Stimulated activated naive CD8-positive, alpha-beta T cell treated with anti-CD3 and anti-CD28 coated beads, Interleukin-15, amount 100 ng/mL, for 72 hours (primary cell): ENCODE measurements around the gene SLC25A34.

Source experiments
- ATAC-seq: fragments of 150-1000 bp; cut with Tn5 transposase; 2 replicates; pipeline ENCODE4 v1.10.0; 2021; ENCODE audit warnings: mild to moderate bottlenecking, moderate library complexity
- DNase-seq, 2 donors: peaks; one replicate each; pipeline ENCODE4 v3.0.0; 2021 to 2022
- H3K27ac Mint-ChIP-seq, 2 donors: one replicate each; pipeline ENCODE4 v1.8.0; 2022; ENCODE audit warnings: mild to moderate bottlenecking in 2 of 2, mixed read lengths in 2 of 2, moderate library complexity in 2 of 2
- H3K27me3 Mint-ChIP-seq: one replicate; pipeline ENCODE4 v1.8.0; 2022; ENCODE audit warnings: mixed read lengths
- H3K4me1 Mint-ChIP-seq: one replicate; pipeline ENCODE4 v1.8.0; 2022; ENCODE audit warnings: mild to moderate bottlenecking, mixed read lengths
- H3K4me3 Mint-ChIP-seq, 2 donors: one replicate each; pipeline ENCODE4 v1.8.0; 2022; ENCODE audit warnings: mild to moderate bottlenecking in 2 of 2, mixed read lengths in 2 of 2, moderate library complexity in 1 of 2
- H3K9me3 Mint-ChIP-seq, 2 donors: one replicate each; pipeline ENCODE4 v1.8.0; 2022; ENCODE audit warnings: mixed read lengths in 2 of 2

SLC25A34 gene

DNA sequence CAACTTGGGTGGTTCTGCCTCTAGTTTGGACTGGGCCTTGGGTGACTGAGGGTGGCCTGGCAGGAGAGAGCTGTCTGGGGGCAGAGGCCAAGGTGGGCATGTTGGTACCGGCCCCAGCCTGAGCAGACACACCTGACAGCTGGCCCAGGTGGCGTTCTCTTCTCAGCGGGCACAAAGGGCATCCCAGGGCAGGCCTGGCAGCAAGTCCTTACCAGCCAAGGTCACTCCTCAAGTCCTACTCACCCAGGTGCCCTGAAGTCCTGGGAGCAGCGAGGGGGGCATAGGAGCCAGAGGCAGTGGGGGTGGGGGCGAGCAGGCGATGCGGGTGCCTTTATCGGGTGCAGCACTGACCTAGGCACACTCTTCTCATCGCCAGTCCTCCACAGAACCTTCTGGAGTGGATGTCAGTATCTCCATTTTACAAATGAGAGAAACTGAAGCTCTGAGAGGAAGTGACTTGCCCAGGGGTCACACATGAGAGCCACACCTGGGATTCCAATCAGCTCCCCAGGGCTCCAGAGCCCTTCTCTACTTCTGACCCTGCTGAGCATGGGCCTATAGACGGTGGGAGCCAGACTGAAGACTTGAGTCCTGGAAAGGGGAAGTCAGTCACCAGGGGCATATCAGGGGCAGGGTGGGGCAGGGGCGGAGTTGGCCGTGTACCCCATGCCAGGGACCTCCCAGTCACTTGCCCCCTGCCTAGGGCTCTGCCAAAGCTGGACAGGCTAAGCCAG lies 587 bp upstream of the SLC25A34 start:
- peak overlapping the region; percentile 25 to 67 for H3K27ac Mint-ChIP-seq
- H3K4me3 Mint-ChIP-seq: no peak overlapping the region
- no peaks in the 10 kb centered on the region for H3K9me3 Mint-ChIP-seq
- ATAC-seq: no peak
- no peaks in the 10 kb centered on the region for H3K27me3 Mint-ChIP-seq
- H3K4me1 Mint-ChIP-seq: no peaks in the 10 kb centered on the region
- no peak for DNase-seq

DNA sequence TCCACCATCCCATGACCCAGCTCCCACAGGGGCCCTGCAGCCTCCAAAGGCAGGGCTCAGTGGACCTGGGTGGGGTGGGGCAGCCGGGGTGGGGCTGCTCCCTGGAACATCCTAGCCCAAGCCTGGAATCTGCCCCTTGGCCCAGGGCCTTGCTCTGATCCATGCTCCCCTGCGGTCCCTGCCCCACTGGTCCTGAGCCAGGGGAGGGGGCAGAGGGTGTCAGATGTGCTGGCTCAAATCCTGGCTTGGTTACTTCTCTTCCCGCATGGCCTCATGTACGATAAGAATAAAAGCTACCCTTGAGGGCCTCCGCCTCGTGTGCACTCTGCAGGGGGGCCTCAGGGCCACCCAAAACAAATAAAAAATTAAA lies 819 bp downstream of the SLC25A34 start:
- peaks cover 9% of the 10 kb centered on the region for H3K4me1 Mint-ChIP-seq
- no peaks in the 10 kb centered on the region for H3K9me3 Mint-ChIP-seq
- H3K4me3 Mint-ChIP-seq: no peak overlapping the region
- ATAC-seq (no peak), DNase-seq (no peak)
- H3K27ac Mint-ChIP-seq: peak overlapping the region in 1 of 2 donors; percentile 46
- no peaks in the 10 kb centered on the region for H3K27me3 Mint-ChIP-seq

- Mint-ChIP-seq H3K27ac (peak overlapping the region; percentile 46 to 76), H3K4me1 (peaks cover 10% of the 10 kb centered on the region), H3K9me3 (no peaks in the 10 kb centered on the region), H3K27me3 (no peaks in the 10 kb centered on the region), H3K4me3 (no peak overlapping the region)
- DNase-seq: no peak
- ATAC-seq: no peak
Observed at GRCh38 chr1:15737324-15738319, 1.6 kb downstream of the SLC25A34 start.

GRCh38 chr1:15738416-15739113 lies 2.5 kb downstream of the SLC25A34 start:
- ATAC-seq (no peak), DNase-seq (no peak)
- Mint-ChIP-seq H3K4me3 (no peak overlapping the region), H3K27me3 (no peaks in the 10 kb centered on the region), H3K9me3 (no peaks in the 10 kb centered on the region), H3K27ac (peak overlapping the region; percentile 17 to 76), H3K4me1 (peaks cover 10% of the 10 kb centered on the region)

- Mint-ChIP-seq H3K4me1 (peaks cover 10% of the 10 kb centered on the region), H3K27me3 (no peaks in the 10 kb centered on the region), H3K4me3 (no peak overlapping the region), H3K9me3 (no peaks in the 10 kb centered on the region), H3K27ac (no peak overlapping the region)
- ATAC-seq: no peak
- no peak for DNase-seq
Observed at GRCh38 chr1:15739259-15739658, 3.2 kb downstream of the SLC25A34 start.

- Mint-ChIP-seq H3K4me1 (peaks cover 10% of the 10 kb centered on the region), H3K9me3 (no peaks in the 10 kb centered on the region), H3K27ac (no peak overlapping the region), H3K4me3 (no peak overlapping the region), H3K27me3 (no peaks in the 10 kb centered on the region)
- DNase-seq (no peak), ATAC-seq (no peak)
Observed at GRCh38 chr1:15739745-15740144, 3.7 kb downstream of the SLC25A34 start.

- peak; percentile 87 for ATAC-seq
- DNase-seq: peak; percentile 69 to 79
- no peaks in the 10 kb centered on the region for H3K27me3 Mint-ChIP-seq
- no peaks in the 10 kb centered on the region for H3K9me3 Mint-ChIP-seq
- H3K4me1 Mint-ChIP-seq: peaks cover 10% of the 10 kb centered on the region
- no peak overlapping the region for H3K4me3 Mint-ChIP-seq
- peak overlapping the region in 1 of 2 donors; percentile 7 for H3K27ac Mint-ChIP-seq
Observed at GRCh38 chr1:15740924-15741850, 5.1 kb downstream of the SLC25A34 start.

DNA sequence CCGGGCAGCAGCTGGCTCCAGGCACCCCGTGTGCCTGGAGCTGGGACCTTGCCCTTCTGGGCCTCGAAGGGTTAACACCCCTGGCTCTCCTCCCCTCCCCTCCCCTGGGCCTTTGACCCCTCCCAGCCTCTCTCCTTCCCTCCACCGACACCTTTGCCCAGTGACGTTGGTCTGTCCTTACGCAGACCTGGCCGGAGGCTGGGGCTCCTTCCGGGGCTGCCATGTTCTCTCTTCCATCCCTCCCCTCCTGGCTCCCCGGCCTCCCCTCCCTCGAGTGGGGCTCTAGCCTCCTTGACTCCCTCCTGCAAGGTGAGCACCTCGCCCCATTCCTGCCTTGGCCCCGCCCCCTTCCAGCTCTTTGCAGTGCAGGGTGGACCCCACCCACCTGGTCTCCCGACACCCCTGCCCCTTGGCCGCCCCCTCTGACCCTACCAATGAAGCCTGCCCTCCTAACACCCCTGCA lies 6.3 kb downstream of the SLC25A34 start, which contains the start of gene TMEM82:
Gene TMEM82, plus strand, starts transcription at position 161 of the 463 bp plus-strand sequence. Its CDS starts 61 bp downstream, at position 222.
- DNase-seq (no peak), ATAC-seq (no peak)
- Mint-ChIP-seq H3K27me3 (no peaks in the 10 kb centered on the region), H3K27ac (peak within 1 kb of the TSS; percentile 7 to 59), H3K4me3 (no peak within 1 kb of the TSS), H3K9me3 (no peaks in the 10 kb centered on the region), H3K4me1 (peaks cover 10% of the 10 kb centered on the region)

GRCh38 chr1:15744122-15744679 lies 8.1 kb downstream of the SLC25A34 start:
- H3K4me3 Mint-ChIP-seq: no peak overlapping the region
- no peak for ATAC-seq
- DNase-seq: no peak
- H3K9me3 Mint-ChIP-seq: no peaks in the 10 kb centered on the region
- peaks cover 10% of the 10 kb centered on the region for H3K4me1 Mint-ChIP-seq
- no peaks in the 10 kb centered on the region for H3K27me3 Mint-ChIP-seq
- H3K27ac Mint-ChIP-seq: no peak overlapping the region

- Mint-ChIP-seq H3K27me3 (peaks cover 8% of the 10 kb centered on the region), H3K27ac (no peak overlapping the region), H3K4me1 (no peaks in the 10 kb centered on the region), H3K4me3 (no peak overlapping the region), H3K9me3 (no peaks in the 10 kb centered on the region)
- no peak for ATAC-seq
- DNase-seq: no peak
Observed at GRCh38 chr1:15747378-15747777, 11.3 kb downstream of the SLC25A34 start.

DNA sequence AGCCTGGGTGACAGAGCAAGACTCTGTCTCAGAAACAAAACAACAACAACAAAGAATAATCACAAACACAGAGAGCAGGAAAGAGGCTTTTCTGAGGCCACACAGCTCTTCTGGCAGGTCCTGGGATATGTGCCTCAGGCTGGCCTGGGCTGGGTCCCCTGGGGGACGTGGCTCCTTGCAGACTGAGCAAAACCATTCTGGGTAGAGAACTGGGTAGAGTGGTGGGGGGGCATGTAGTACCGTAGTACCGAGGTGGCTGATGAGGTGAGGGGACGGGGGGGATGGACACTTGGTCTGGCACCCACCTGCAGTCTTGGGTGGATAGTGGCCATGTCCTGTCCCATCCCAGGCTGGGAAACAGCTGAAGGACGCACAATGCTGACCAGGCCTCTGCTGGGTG lies 12.2 kb downstream of the SLC25A34 start:
- H3K27ac Mint-ChIP-seq: peak overlapping the region in 1 of 2 donors; percentile 40
- DNase-seq (no peak), ATAC-seq (peak; percentile 5)
- no peaks in the 10 kb centered on the region for H3K4me1 Mint-ChIP-seq
- H3K9me3 Mint-ChIP-seq: no peaks in the 10 kb centered on the region
- no peak overlapping the region for H3K4me3 Mint-ChIP-seq
- peaks cover 11% of the 10 kb centered on the region for H3K27me3 Mint-ChIP-seq

GRCh38 chr1:15748690-15749398 lies 12.8 kb downstream of the SLC25A34 start:
- Mint-ChIP-seq H3K4me3 (no peak overlapping the region), H3K9me3 (no peaks in the 10 kb centered on the region), H3K4me1 (no peaks in the 10 kb centered on the region), H3K27me3 (peaks cover 17% of the 10 kb centered on the region), H3K27ac (no peak overlapping the region)
- DNase-seq (no peak), ATAC-seq (no peak)

DNA sequence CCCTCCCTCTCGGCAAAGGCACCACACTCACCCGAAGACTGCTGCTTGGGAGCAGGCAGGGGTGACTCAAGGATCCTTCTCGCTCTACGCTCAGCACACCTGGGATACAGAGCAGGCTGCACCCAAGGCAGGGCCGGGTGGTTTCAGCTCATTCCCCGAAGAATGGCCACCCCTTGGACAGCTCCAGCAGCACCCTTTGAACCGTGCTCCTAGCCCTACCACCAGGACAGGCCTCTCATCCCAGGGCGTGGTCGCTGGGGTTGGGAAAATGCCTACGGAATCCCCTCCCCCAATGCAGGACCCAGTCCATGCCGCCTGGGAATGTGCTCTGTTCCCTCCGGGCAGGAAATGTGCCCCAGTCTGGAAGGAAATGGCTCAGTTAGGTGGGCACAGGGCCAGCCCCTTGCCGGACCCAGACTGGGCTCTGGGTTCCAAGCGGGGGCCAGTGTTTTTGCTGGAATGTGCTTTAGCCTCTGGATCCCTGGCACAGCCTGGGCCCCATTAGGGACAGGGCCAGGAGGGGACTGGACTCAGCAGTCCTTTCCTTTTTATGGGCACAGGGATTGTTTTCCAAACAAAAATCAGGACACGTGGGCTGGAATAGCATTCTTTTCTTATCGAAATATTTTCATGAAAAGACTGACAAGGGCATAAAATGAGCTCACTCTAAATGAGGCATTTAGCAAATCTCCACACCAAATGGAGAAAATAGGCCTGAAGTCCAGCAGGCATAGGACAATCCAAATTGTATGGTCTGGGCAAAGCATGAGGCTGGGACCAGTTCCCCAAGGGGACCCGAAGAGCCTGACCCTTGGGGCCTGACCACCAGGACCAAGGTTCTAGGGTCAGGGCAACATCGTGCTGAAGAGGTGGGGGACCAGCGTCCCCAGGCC lies 13.6 kb downstream of the SLC25A34 start:
- Mint-ChIP-seq H3K9me3 (no peaks in the 10 kb centered on the region), H3K4me3 (no peak overlapping the region), H3K27ac (no peak overlapping the region), H3K27me3 (peaks cover 19% of the 10 kb centered on the region), H3K4me1 (no peaks in the 10 kb centered on the region)
- ATAC-seq: no peak
- DNase-seq: no peak
